HEK293T (cell line): ENCODE data around the gene LRMDA.

Experiments
- LEF1 ChIP-seq: fragments of 450-650 bp; IDR thresholded peaks from 2 replicates; pipeline ENCODE4 v1.6.1; 2017; ENCODE audit warnings: mild to moderate bottlenecking, borderline replicate concordance
- SP1 ChIP-seq: fragments of 450-650 bp; IDR thresholded peaks from 2 replicates; pipeline ENCODE4 v1.6.1; 2017
- SUZ12 ChIP-seq: fragments of 450-650 bp; IDR thresholded peaks from 2 replicates; pipeline ENCODE4 v1.6.1; 2016; ENCODE audit warnings: mild to moderate bottlenecking
- ZNF384 ChIP-seq: fragments of 450-650 bp; IDR thresholded peaks from 2 replicates; pipeline ENCODE4 v1.6.1; 2016

DNA sequence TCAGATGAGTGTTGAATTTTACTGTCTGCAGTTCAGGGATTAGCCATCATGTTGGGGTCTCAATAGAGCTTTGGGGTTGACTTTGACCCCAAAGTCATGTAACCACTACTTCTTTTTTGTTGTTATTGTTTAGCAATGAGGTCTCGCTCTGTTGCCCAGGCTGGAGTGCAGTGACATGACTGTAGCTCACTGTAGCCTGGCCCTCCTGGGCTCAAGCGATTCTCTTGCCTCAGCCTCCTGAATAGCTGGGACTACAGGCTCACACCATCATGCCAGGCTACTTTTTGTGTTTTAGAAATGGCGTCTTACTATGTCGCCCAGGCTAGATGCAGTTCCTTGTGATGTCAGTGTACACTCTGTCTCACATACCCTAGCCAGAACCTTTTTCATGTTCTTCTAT lies 598.4 kb downstream of the LRMDA start:
- TF ChIP-seq SP1 (no peak), LEF1 (no peak), ZNF384 (no peak), SUZ12 (no peak)
